HL-60 (cell line): ENCODE data around the gene MS4A18.
"Not testable (repeated sequence)": the region's sequence is repeated elsewhere in the genome, so short reads cannot be mapped to it uniquely, and the experiment has no call there.

Experiments used
- DNase-seq, 2 experiments: peaks; one replicate each; pipeline ENCODE4 v3.0.0-alpha.2; 2010 to 2020; ENCODE audit warnings: low read depth in 1 of 2, low spot score in 1 of 2
- H3K27ac ChIP-seq: fragments of 250-450 bp; sonication (Bioruptor Pico); replicated peaks from 2 replicates; pipeline ENCODE4 v1.5.1; 2020; ENCODE audit warnings: mild to moderate bottlenecking, moderate library complexity
- H3K27me3 ChIP-seq: fragments of 250-450 bp; sonication (Bioruptor Pico); 2 replicates; pipeline ENCODE4 v1.5.1; 2021; ENCODE audit warnings: mild to moderate bottlenecking, moderate library complexity; ENCODE audit not compliant: insufficient read depth, poor library complexity, severe bottlenecking
- H3K4me3 ChIP-seq: replicated peaks from 2 replicates; pipeline ENCODE4 v1.5.1; 2011; ENCODE audit warnings: mild to moderate bottlenecking, control low read depth, low read length; ENCODE audit not compliant: insufficient read depth
- CTCF ChIP-seq: IDR thresholded peaks from one replicate; pipeline ENCODE4 v1.5.1; 2011; ENCODE audit warnings: low read length, control low read depth, inconsistent platforms; ENCODE audit not compliant: insufficient read depth
- GABPA ChIP-seq: IDR thresholded peaks from 2 replicates; pipeline ENCODE4 v1.6.1; 2012; ENCODE audit warnings: low read depth
- POLR2AphosphoS5 ChIP-seq: IDR thresholded peaks from 2 replicates; pipeline ENCODE4 v1.6.1; 2012; ENCODE audit warnings: low read depth
- REST ChIP-seq: IDR thresholded peaks from 2 replicates; pipeline ENCODE4 v1.6.1; 2012; ENCODE audit warnings: low read depth; ENCODE audit not compliant: insufficient replicate concordance
- SPI1 ChIP-seq: IDR thresholded peaks from 2 replicates; pipeline ENCODE4 v1.6.1; 2012; ENCODE audit warnings: low read depth, mild to moderate bottlenecking, borderline replicate concordance
- long read RNA-seq: library from polyadenylated mRNA; unstranded; transcript quantifications from one replicate; pipeline ENCODE4 v2.0.0, GENCODE V29; 2020

MS4A18 gene
- long read RNA-seq = 0 reads

- no peak for DNase-seq
- Histone ChIP-seq H3K27ac (no peak within 1 kb of the TSS), H3K4me3 (no peak within 1 kb of the TSS), H3K27me3 (no peaks in the 10 kb centered on the region)
- TF ChIP-seq SPI1 = no peak
- TF ChIP-seq REST = no peak
- TF ChIP-seq CTCF = no peak
- no peak for TF ChIP-seq GABPA
- TF ChIP-seq POLR2AphosphoS5 = no peak
Measured at GRCh38 chr11:60724420-60724819, at the start of gene MS4A18. MS4A18 (plus strand) TSS chr11:60724720.

- not testable (repeated sequence) for H3K4me3 ChIP-seq, DNase-seq, H3K27me3 ChIP-seq, H3K27ac ChIP-seq
Measured at GRCh38 chr11:60678231-60678630, 46.3 kb upstream of the MS4A18 start.

GRCh38 chr11:60679879-60680278 lies 44.6 kb upstream of the MS4A18 start:
- no peak for TF ChIP-seq GABPA
- no peak for DNase-seq

GRCh38 chr11:60680455-60681119 lies 43.9 kb upstream of the MS4A18 start:
- TF ChIP-seq SPI1 (no peak), REST (no peak), GABPA (no peak), POLR2AphosphoS5 (no peak), CTCF (no peak)
- Histone ChIP-seq H3K27ac (no peak overlapping the region), H3K27me3 (no peaks in the 10 kb centered on the region), H3K4me3 (no peak overlapping the region)
- DNase-seq = no peak

More at GRCh38 chr11:60679879-60680278, 44.6 kb upstream of the MS4A18 start:
- Histone ChIP-seq H3K27me3 (no peaks in the 10 kb centered on the region), H3K27ac (no peak overlapping the region), H3K4me3 (no peak overlapping the region)

- H3K27me3 ChIP-seq, H3K27ac ChIP-seq, H3K4me3 ChIP-seq, DNase-seq: not testable (repeated sequence)
Measured at GRCh38 chr11:60684541-60684848, 40.0 kb upstream of the MS4A18 start.
